GM13976 (cell line): ENCODE results near the gene PCP2.

Source experiments
- DNase-seq: peaks from one replicate; pipeline ENCODE4 v3.0.0; 2012; ENCODE audit warnings: low spot score
- in situ Hi-C: fragments of 300-500 bp; cut with MboI; formaldehyde crosslinking; loops from one replicate; pipeline ENCODE4 v1.12.0; 2022; ENCODE audit warnings: low sequenced_read_pairs, mixed read lengths, inconsistent platforms; ENCODE audit not compliant: unreplicated experiment
- TF ChIP-seq, protein P1 (sequence below): IDR thresholded peaks from 2 replicates; pipeline ENCODE4 v1.5.1; 2012; ENCODE audit warnings: borderline replicate concordance, mild to moderate bottlenecking; ENCODE audit not compliant: insufficient read depth; ENCODE audit errors: extremely low read depth, missing control alignments, control extremely low read depth

Gene PCP2

DNA sequence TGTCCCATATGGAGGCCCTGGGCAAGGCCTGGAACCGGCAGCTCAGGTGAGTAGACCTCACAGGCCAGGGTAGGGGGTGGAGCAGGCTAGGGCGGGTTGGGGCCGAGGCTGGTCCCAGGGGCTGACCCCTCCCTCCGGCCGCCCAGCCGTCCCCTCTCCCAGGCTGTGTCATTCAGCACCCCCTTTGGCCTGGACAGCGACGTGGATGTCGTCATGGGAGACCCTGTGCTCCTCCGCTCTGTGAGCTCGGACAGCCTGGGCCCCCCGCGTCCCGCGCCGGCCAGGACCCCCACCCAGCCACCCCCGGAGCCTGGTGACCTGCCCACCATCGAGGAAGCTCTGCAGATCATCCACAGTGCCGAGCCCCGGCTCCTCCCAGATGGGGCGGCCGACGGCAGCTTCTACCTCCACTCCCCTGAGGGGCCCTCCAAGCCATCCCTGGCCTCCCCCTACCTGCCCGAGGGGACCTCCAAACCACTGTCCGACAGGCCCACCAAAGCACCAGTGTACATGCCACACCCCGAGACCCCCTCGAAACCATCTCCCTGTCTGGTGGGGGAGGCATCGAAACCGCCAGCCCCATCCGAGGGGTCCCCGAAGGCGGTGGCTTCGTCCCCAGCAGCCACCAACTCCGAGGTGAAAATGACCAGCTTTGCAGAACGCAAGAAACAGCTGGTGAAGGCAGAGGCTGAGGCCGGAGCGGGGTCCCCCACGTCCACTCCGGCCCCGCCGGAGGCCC lies 21.8 kb downstream of the PCP2 start:
- in situ Hi-C loops, result no loop called here
- no peak for DNase-seq
- TF ChIP-seq, protein P1, sequence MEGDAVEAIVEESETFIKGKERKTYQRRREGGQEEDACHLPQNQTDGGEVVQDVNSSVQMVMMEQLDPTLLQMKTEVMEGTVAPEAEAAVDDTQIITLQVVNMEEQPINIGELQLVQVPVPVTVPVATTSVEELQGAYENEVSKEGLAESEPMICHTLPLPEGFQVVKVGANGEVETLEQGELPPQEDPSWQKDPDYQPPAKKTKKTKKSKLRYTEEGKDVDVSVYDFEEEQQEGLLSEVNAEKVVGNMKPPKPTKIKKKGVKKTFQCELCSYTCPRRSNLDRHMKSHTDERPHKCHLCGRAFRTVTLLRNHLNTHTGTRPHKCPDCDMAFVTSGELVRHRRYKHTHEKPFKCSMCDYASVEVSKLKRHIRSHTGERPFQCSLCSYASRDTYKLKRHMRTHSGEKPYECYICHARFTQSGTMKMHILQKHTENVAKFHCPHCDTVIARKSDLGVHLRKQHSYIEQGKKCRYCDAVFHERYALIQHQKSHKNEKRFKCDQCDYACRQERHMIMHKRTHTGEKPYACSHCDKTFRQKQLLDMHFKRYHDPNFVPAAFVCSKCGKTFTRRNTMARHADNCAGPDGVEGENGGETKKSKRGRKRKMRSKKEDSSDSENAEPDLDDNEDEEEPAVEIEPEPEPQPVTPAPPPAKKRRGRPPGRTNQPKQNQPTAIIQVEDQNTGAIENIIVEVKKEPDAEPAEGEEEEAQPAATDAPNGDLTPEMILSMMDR, result no peak

DNA sequence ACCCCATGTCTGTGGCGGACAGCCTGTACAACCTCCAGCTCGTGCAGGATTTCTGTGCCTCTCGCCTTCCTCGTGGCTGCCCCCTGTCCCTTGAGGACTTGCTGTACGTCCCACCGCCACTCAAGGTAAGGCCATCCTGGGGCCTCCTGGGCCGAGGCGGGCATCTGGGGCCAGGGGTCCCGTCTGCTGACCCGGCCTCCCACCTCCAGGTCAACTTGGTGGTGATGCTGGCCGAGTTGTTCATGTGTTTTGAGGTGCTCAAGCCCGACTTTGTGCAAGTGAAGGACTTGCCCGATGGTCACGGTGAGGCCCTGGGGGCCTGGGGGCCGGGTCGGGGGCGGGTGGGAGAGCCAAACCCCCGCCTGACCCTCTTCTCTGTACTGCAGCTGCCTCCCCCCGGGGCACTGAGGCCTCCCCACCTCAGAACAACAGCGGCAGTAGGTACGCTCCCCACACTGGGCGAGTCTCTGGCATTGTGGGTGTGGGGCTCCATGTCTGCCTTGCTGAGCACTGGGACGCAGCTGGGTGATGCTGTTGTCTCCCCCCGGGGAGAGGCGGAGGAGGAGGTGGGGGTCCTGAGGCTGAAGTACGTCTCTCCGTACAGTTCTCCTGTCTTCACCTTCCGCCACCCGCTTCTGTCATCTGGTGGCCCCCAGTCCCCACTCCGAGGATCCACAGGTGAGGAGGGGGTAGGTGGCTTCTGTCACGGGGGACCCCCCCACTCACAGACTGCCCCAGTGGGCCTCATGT lies 22.9 kb downstream of the PCP2 start:
- TF ChIP-seq, protein P1, result no peak
- no peak for DNase-seq
- in situ Hi-C loops, result no loop called here

DNA sequence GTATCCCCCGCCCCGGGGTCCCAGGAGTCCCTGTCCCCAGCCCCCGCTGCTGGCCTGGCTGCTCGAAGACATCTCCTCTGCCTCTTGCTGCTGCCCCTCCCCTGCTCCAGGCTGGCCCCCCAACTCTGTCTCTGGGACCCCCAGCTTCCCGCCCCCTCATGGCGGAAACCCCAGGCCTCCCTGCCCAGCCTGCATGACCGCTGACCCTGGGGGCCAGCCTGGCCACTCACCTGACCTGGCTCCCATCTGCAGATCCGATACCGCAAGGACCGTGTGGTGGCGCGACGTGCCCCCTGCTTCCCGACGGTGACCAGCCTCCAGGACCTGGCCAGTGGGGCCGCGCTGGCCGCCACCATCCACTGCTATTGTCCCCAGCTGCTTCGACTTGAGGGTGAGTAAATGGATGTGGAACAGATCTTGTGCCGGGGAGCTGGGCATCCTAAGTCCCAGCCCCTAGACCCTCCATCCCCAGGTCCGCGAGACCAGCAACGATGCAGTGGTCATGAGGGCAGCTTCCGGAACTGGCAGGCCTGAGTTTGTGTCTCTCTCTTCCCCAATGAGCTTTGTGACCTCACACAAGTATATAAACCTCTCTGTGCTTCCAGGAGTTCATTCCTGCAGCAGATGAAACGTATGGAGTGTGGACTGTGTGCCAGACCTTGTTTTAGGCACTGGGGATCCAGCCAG lies 25.5 kb downstream of the PCP2 start:
- no peak for DNase-seq
- in situ Hi-C loops, result no loop called here
- TF ChIP-seq, protein P1, result no peak

DNA sequence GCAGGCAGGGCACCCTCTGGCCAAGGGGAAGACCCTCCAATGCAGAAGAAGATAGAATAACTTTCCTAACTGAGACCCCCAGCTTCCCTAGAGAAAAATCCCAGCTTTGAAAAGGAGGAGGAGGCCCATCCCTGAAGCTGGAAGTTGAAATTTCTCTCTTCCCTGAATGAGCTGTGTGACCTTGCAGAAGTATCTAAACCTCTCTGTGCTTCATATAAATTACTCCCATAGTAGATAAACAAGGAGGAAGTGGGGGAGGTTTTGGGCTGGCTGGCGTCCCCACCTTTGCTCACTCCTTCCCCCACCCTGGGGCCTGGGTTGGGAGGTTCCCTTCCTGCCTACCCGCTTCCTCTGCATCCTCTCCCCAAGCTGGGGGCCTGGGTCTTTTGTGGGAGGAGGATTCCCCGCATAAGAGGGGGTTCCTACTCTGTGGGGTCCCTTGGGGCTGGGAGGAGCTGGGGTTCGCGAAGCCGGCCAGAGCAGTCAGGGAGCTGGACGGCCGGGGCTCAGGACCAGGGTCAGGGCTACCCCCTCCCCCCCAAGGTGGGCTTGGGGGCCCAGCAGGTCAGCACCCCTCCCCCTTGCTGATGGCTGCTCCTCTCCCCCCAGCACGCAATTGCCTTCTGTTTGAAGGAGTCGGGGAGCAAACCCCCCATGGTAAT lies 26.2 kb downstream of the PCP2 start:
- TF ChIP-seq, protein P1, result no peak
- in situ Hi-C loops, result no loop called here
- DNase-seq, result no peak

DNA sequence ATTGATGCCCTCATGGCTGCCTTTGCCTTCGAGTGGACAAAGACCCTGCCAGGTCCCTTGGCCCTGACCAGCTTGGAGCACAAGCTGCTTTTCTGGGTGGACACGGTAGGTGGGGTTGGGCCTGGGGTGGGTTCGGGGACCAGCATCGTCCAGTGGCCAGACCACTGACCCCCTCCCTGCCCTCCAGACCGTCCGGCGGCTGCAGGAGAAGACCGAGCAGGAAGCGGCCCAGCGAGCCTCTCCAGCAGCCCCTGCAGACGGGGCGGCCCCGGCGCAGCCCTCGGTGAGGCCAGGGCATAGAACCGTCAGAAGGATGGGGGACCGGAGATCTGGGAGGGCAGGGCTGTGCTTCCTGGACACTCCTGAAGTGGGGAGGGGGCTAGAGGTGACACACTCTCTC lies 27.2 kb downstream of the PCP2 start:
- DNase-seq, result no peak
- in situ Hi-C loops, result no loop called here
- TF ChIP-seq, protein P1, result no peak
